ENCODE data around the gene KRTAP9-4. TPM values are rescaled to one million over a fixed set of nuclear protein-coding genes. Genes with fewer than 3 reads are reported as not detected.
"Not testable (repeated sequence)": the region's sequence is repeated elsewhere in the genome, so short reads cannot be mapped to it uniquely, and the experiment has no call there.

The KRTAP9-4 gene
- total RNA-seq, 1 experiment from 2014 or later, result not detected

DNA sequence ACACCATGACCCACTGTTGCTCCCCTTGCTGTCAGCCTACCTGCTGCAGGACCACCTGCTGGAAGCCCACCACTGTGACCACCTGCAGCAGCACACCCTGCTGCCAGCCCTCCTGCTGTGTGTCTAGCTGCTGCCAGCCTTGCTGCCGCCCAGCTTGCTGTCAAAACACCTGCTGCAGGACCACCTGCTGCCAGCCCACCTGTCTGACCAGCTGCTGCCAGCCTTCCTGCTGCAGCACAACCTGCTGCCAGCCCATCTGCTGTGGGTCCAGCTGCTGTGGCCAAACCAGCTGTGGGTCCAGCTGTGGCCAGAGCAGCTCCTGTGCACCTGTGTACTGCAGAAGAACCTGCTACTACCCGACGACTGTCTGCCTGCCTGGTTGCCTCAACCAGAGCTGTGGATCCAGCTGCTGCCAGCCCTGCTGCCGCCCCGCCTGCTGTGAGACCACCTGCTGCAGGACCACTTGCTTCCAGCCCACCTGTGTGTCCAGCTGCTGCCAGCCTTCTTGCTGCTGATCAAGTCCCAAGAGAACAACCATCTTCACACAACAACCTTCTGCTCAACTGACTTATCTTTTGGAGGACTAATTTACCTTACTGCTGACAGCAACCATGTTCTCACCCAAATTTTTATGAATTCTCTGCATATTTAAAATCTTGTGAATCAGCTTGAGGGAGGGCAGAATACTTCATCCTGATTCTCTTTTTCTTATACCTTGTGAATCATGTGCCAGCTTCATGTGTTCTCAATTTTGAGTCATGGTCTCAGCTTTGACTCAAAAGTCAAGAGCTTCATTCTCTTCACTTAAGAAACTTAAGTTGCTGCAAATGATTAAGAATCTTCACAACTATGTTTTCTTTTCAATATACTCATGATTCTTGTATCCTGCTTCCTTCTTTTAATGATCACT is 6.1 kb downstream of the KRTAP9-4 start, which contains the start of gene KRTAP9-9:
TSS of gene KRTAP9-9 (plus strand) at position 4 of the 910 bp plus-strand sequence.
- not testable (repeated sequence) for DNase-seq, H3K36me3 ChIP-seq, H3K27me3 ChIP-seq, H3K9me3 ChIP-seq, H3K4me3 ChIP-seq

DNA sequence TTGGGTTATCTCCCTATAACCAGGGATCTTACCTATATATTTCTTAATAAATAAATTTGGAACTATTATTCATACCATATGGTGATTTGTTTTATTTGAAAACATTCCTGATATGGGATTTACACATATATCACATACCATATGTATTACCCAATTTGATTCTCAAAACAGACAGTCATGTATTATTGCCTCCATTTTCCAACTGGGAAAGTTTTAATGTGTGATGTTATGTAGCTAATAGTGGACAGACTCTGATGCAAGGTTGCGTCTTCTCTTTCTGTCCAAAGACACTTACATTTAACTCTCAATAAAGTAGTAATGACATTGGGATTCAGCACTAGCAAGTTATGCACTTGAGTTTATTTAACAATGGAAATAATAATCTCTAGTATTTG is 6.8 kb downstream of the KRTAP9-4 start:
- no peak for DNase-seq
- H3K4me3 ChIP-seq, result no peak overlapping the region
- no peaks in the 10 kb centered on the region for H3K36me3 ChIP-seq
- no peaks in the 10 kb centered on the region for H3K27me3 ChIP-seq
- H3K9me3 ChIP-seq, result no peaks in the 10 kb centered on the region

DNA sequence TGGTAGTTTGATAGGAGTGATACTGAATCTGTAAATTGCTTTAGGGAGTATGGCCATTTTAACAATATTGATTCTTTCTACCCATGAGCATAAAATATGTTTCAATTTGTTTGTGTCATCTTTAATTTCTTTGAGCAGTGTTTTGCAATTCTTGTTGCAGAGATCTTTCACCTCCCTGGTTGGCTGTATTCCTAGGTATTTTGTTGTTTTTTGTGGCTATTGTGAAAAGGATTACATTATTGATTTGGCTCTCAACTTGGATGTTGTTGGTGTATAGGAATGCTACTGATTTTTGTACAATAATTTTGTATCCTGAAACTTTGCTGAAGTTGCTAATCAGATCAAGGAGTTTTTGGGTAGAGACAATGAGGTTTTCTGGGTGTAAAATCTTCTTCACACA is 8.9 kb downstream of the KRTAP9-4 start:
- Histone ChIP-seq H3K36me3 (no peaks in the 10 kb centered on the region), H3K9me3 (no peaks in the 10 kb centered on the region), H3K4me3 (no peak overlapping the region), H3K27me3 (no peaks in the 10 kb centered on the region)
- no peak for DNase-seq

DNA sequence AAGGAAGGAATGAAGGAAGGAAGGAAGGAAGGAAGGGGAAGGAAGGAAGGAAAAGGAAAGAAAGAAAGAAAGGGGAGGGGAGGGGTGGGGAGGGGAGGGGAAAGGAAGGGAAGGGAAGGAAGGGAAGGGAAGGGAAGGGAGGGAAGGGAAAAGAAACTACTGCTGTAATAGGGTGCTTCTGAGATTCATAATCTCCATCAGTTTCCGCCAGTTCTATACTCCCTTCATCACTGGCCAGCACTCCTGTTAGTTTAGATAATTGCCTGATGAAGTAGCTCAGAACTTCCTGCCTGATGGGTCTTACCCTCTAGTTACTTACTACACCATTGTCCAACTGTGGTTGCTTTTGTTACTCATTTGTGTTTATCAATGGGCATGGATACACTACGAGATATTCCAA is 13.7 kb downstream of the KRTAP9-4 start:
- no peak for DNase-seq
- Histone ChIP-seq H3K4me3 (no peak overlapping the region), H3K36me3 (no peaks in the 10 kb centered on the region)

DNA sequence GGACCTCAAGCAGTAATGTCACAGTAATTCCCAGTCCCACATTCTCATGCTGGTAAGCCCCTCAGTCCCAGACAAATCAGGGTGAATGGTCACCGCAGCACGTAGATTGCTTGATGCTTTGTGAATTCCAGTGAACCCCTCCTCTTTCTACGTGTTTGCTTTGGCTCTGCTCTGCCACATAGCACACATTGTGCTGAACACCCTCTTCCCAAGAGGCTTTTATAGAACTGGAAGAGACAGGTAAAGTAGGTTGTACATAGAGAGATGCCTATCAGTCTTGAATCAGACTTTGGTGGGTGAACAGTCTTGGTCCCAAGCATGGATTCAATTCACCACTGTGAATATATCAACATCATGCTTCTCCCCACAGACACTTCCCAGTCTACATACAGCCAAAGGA is 15.1 kb downstream of the KRTAP9-4 start:
- no peak for DNase-seq
- Histone ChIP-seq H3K36me3 (no peaks in the 10 kb centered on the region), H3K9me3 (no peaks in the 10 kb centered on the region), H3K4me3 (no peak overlapping the region), H3K27me3 (no peaks in the 10 kb centered on the region)

More for the DNA sequence above, 13.7 kb downstream of the KRTAP9-4 start:
- Histone ChIP-seq H3K27me3 (no peaks in the 10 kb centered on the region), H3K9me3 (no peaks in the 10 kb centered on the region)

DNA sequence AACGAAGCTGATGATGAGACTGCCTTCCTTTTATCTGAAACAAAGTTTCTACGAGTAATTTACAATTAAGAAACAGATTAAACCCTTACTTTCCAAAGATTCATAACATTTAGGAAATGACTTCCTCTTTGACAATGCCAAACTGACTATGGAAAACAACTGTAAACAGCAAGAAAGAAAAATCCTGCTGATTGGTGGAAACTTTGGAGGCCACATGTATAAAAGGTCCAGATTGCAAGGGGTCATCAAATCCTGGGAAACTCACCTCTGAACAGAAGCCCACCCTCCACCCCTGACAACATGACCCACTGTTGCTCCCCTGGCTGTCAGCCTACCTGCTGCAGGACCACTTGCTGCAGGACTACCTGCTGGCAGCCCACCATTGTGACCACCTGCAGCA is 15.6 kb downstream of the KRTAP9-4 start, which contains the start of gene KRTAP9-6:
TSS of gene KRTAP9-6 (plus strand) at position 301 of the 400 bp plus-strand sequence. CDS start at position 301, 0 bp downstream.
- no peaks in the 10 kb centered on the region for H3K36me3 ChIP-seq
- no peak within 1 kb of the TSS for H3K4me3 ChIP-seq
- H3K9me3 ChIP-seq, result no peaks in the 10 kb centered on the region
- H3K27me3 ChIP-seq, result no peaks in the 10 kb centered on the region
- no peak for DNase-seq

DNA sequence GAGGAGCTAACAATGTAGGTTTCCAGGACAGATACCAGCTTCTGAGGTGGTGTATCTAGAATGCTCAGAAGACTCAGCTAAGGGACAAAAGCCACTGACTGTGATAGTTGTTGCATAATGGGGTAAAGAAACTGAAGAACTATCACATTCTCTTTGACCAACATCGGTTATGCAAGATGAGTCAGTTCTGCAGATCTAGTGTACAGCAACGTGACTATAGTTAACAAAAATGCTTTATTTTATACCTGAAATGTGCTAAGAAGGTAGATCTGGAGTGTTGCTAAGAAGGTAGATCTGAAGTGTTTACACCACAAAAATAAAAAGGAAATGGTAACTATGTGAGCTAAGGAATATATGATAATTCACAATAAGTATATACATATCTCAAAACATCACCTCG is 18.2 kb downstream of the KRTAP9-4 start:
- no peak overlapping the region for H3K4me3 ChIP-seq
- DNase-seq, result no peak
- no peaks in the 10 kb centered on the region for H3K27me3 ChIP-seq
- no peaks in the 10 kb centered on the region for H3K9me3 ChIP-seq
- no peaks in the 10 kb centered on the region for H3K36me3 ChIP-seq

DNA sequence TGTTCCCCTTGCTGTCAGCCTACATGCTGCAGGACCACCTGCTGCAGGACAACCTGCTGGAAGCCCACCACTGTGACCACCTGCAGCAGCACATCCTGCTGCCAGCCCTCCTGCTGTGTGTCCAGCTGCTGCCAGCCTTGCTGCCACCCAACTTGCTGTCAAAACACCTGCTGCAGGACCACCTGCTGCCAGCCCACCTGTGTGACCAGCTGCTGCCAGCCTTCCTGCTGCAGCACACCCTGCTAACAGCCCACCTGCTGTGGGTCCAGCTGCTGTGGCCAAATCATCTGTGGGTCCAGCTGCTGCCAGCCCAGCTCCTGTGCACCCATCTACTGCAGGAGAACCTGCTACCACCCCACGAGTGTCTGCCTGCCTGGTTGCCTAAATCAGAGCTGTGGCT is 21.8 kb downstream of the KRTAP9-4 start:
- not testable (repeated sequence) for DNase-seq, H3K9me3 ChIP-seq, H3K4me3 ChIP-seq, H3K36me3 ChIP-seq, H3K27me3 ChIP-seq

DNA sequence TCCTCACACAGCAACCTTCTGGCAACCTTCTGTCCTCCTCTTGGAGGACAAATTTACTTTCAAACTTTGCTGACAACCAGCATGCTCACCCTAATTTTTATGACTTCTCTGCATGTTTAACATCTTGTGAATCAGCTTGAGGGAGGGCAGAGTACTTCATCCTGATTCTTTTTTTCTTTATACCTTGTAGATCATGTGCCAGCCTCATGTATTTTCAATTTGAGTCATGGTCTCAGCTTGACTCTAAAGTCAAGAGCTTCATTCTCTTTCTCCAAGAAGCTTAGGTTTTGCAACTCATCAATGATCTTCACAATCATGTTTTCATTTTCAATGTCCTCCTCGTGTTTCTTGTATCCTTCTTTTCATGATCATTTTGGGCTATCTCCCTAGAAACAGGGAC is 22.4 kb downstream of the KRTAP9-4 start:
- no peaks in the 10 kb centered on the region for H3K36me3 ChIP-seq
- no peaks in the 10 kb centered on the region for H3K27me3 ChIP-seq
- H3K4me3 ChIP-seq, result no peak overlapping the region
- DNase-seq, result no peak
- H3K9me3 ChIP-seq, result no peaks in the 10 kb centered on the region

DNA sequence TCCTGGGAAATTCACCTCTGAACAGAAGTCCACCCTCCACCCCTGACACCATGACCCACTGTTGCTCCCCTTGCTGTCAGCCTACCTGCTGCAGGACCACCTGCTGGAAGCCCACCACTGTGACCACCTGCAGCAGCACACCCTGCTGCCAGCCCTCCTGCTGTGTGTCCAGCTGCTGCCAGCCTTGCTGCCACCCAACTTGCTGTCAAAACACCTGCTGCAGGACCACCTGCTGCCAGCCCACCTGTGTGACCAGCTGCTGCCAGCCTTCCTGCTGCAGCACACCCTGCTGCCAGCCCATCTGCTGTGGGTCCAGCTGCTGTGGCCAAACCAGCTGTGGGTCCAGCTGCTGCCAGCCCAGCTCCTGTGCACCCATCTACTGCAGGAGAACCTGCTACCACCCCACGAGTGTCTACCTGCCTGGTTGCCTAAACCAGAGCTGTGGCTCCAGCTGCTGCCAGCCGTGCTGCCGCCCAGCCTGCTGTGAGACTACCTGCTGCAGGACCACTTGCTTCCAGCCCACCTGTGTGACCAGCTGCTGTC is 26.2 kb downstream of the KRTAP9-4 start, which contains the start of gene KRTAP9-7:
TSS of gene KRTAP9-7 (plus strand) at position 51 of the 543 bp plus-strand sequence. CDS start at position 51, 0 bp downstream.
- not testable (repeated sequence) for H3K27me3 ChIP-seq, DNase-seq, H3K4me3 ChIP-seq, H3K9me3 ChIP-seq, H3K36me3 ChIP-seq

DNA sequence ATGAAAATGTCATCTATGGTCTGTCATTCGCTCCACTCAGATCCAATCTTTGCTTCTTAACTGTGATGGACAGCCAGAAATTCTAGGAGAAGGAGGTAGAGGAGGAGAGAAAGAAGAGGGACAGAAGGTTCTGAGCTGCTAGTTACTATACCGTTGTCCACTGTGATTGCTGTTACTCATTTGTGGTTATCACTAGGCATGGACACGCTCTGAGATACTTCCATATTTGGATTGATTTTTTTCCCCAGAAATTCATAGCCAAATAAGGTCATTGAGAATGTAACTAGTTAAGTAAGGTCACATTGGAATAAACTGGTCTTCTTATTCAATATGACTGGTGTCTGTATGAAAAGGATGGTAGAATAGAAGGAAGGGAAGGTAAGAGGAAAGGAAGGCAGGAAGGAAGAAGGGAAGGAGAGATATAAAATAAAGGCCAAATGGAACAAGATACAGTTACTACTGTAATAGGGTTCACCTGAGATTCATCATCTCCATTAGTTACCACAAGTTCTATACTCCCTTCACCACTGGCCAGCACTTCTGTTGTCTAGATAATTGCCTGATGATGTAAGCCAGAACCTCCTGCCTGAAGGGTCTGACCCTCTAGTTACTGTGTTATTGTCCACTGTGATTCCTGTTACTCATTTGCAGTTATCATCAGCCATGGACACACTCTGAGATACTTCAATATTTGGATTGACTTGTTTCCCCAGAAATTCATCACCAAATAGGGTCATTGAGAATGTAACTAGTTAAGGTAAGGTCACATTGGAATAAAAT is 28.9 kb downstream of the KRTAP9-4 start:
- DNase-seq, result no peak
- Histone ChIP-seq H3K36me3 (no peaks in the 10 kb centered on the region), H3K4me3 (no peak overlapping the region), H3K27me3 (no peaks in the 10 kb centered on the region), H3K9me3 (no peaks in the 10 kb centered on the region)

DNA sequence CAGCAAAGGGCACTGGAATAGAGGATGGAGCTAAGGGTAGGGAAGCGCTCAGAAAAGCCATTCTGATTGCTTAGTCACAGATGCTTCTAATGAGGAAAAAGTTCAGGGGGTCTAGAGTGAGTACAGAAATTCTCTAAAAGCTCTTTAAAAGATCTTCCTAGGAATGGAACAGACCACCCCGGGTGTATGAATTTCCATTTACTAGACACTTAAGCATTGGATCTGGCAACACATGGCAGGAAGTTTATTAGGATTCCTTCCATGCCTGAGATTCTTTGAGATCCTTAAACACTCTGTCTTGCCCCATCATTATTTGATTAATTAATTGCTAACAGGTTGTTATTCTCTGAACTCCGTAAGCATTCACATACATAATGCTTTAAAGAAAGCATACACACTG is 34.6 kb downstream of the KRTAP9-4 start:
- DNase-seq, result no peak
- H3K27me3 ChIP-seq, result no peaks in the 10 kb centered on the region
- no peaks in the 10 kb centered on the region for H3K36me3 ChIP-seq
- H3K9me3 ChIP-seq, result no peaks in the 10 kb centered on the region
- H3K4me3 ChIP-seq, result no peak overlapping the region

DNA sequence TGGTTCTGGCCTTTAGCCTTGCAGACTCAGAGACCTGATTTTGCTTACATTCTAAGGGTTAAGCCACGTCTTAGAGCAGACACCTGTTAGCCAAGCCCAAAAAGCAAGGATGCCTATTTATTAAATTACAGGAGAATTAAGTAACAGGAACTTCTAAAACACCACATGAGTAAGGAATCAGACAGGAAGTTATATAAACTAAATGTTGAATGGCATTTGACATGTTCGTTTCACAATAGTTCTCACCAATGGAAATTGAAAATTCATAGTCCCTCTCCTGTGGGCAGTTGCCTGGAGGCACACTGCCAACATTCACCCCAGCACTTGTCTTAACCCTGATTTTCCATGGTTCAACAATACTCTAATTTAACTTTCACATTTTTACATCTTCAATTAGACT is 35.1 kb downstream of the KRTAP9-4 start:
- H3K9me3 ChIP-seq, result no peaks in the 10 kb centered on the region
- H3K4me3 ChIP-seq, result no peak overlapping the region
- DNase-seq, result no peak

DNA sequence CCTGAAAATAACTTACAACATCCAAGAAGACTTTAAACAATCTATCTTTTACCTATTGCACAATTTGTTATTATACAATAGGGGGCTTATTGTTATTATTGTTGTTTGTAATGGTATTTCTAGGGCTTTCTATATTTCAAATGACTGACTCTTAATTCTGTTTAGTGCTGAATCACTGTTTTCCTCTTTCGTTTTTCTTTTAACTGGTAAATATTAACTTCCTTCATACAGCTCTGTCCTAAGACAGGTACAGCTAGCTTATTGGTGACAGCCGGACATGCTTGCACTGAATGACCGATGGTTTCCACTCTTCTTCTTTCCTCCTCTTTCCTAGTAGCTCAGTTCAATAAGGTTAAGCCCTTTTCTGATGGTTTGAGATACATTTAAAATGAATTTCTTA is 37.6 kb downstream of the KRTAP9-4 start:
- H3K4me3 ChIP-seq, result no peak overlapping the region
- H3K9me3 ChIP-seq, result no peaks in the 10 kb centered on the region
- no peak for DNase-seq
- H3K36me3 ChIP-seq, result no peaks in the 10 kb centered on the region
- H3K27me3 ChIP-seq, result no peaks in the 10 kb centered on the region

More for the DNA sequence above, 35.1 kb downstream of the KRTAP9-4 start:
- H3K36me3 ChIP-seq, result no peaks in the 10 kb centered on the region
- H3K27me3 ChIP-seq, result no peaks in the 10 kb centered on the region

DNA sequence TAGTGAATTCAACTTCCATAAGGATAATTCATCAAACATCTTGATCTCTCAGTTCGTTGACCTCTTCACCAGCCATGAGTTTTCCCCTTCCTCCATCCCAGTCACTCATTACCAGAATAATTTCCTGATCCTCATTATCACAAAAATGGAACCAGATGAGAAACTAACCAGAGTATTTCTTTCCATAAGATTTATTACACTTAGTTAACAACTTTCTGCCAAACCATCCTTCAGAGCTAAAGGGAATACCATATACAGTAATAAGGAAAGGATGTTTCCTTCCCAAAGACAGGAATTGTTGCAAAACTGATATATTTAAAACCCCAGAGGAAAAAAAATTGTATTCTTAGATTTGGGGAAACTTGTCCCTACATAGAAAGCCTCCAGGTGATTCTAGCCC is 44.5 kb downstream of the KRTAP9-4 start:
- no peaks in the 10 kb centered on the region for H3K9me3 ChIP-seq
- no peaks in the 10 kb centered on the region for H3K36me3 ChIP-seq
- DNase-seq, result no peak

DNA sequence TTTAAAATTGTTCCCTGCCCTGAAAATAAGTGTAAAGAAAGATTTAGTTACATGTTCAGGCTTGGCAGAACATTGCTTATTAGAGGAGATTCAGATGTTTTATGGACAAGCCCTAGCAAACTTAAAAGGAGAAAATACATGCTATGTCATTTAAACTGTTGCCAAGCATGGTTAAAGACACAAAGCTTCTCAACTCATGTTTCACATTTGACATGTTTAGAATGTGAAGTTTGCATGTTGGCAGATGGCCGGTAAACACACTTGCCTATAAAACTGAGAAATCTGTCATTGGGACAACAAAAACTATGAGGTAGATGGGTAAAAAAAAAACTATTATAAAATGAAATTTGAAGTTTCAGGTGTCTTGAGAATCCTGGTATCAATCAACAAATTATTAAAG is 47.4 kb downstream of the KRTAP9-4 start:
- no peaks in the 10 kb centered on the region for H3K27me3 ChIP-seq
- H3K4me3 ChIP-seq, result no peak overlapping the region
- peaks cover 3% of the 10 kb centered on the region; the same call in 1 of the 2 replicates for H3K9me3 ChIP-seq
- no peak for DNase-seq
- H3K36me3 ChIP-seq, result no peaks in the 10 kb centered on the region

More for the DNA sequence above, 44.5 kb downstream of the KRTAP9-4 start:
- Histone ChIP-seq H3K27me3 (no peaks in the 10 kb centered on the region), H3K4me3 (no peak overlapping the region)
